ENCODE measurements around the gene FKBP1A. TPM values are rescaled to one million over a fixed set of nuclear protein-coding genes. Genes with fewer than 3 reads are reported as not detected.

The FKBP1A gene
- polyA plus RNA-seq, 1 of the 3 experiments (the other 2 are of a cell fraction): 362 TPM

- Histone ChIP-seq H3K79me2 (ENCODE audit: insufficient read depth) (peaks cover 73% of the 10 kb centered on the region), H4K20me1 (ENCODE audit: insufficient read depth) (peaks cover 38% of the 10 kb centered on the region), H3K36me3 (replicated peaks in 1 of 2; ENCODE audit: control insufficient read depth in 1 of 2, insufficient read depth in 2 of 2, low read length in 1 of 2) (peaks cover 23 to 48% of the 10 kb centered on the region in 2 experiments), H3K4me1 (ENCODE audit: control insufficient read depth in 1 of 2, insufficient read depth in 2 of 2, low read depth in 1 of 2, low read length in 1 of 2) (peaks cover 12 to 23% of the 10 kb centered on the region in 2 experiments; a peak in 2 of 4 replicates), H3F3A (replicated peaks; ENCODE audit: insufficient read depth) (no peaks in the 10 kb centered on the region), H3K9me2 (no peaks in the 10 kb centered on the region), H3K4me3 (ENCODE audit: low read depth in 2 of 2, low read length in 1 of 2) (no peak overlapping the region), H3K9ac (no peak overlapping the region), H3K4me2 (no peak overlapping the region), H3K27me3 (ENCODE audit: insufficient read depth) (no peaks in the 10 kb centered on the region), H3K27ac (ENCODE audit: low read depth in 2 of 2, low read length in 1 of 2) (no peak overlapping the region), H3K9me3 (no peaks in the 10 kb centered on the region), H2AFZ (ENCODE audit: low read depth) (no peak overlapping the region)
- WGBS (ENCODE audit: low lambda C conversion rate): 95% methylated on average over 4 of the region's 4 CpGs
- ChIA-PET CTCF (no interaction called here), POLR2A (no interaction called here)
- no peak for DNase-seq
- TF ChIP-seq POLR2AphosphoS5 (IDR thresholded peaks at IDR 0.05; ENCODE audit: low read depth, low read length): no peak
- no peak for TF ChIP-seq GATA2 (CRISPR knock-in tag; IDR thresholded peaks at IDR 0.05)
Observed at GRCh38 chr20:1373614-1374013, 19.2 kb downstream of the FKBP1A start.

GRCh38 chr20:1373036-1373435 is 19.8 kb downstream of the FKBP1A start:
- TF ChIP-seq EP300 (IDR thresholded peaks at IDR 0.05; ENCODE audit: borderline replicate concordance in 1 of 2, low read depth in 1 of 2, low read length in 1 of 2) (no peak), PBX3 (IDR thresholded peaks at IDR 0.05) (no peak), REST (IDR thresholded peaks at IDR 0.05; ENCODE audit: low read depth, low read length) (no peak), TAF1 (IDR thresholded peaks at IDR 0.05; ENCODE audit: borderline replicate concordance, low read depth, low read length) (no peak)
- Histone ChIP-seq H4K20me1 (ENCODE audit: insufficient read depth) (peaks cover 32% of the 10 kb centered on the region), H3K27ac (ENCODE audit: low read depth in 2 of 2, low read length in 1 of 2) (no peak overlapping the region), H3K4me2 (no peak overlapping the region), H3K4me1 (ENCODE audit: control insufficient read depth in 1 of 2, insufficient read depth in 2 of 2, low read depth in 1 of 2, low read length in 1 of 2) (peaks cover 11 to 28% of the 10 kb centered on the region in 2 experiments; a peak in 2 of 4 replicates), H3K36me3 (replicated peaks in 1 of 2; ENCODE audit: control insufficient read depth in 1 of 2, insufficient read depth in 2 of 2, low read length in 1 of 2) (peaks cover 23 to 50% of the 10 kb centered on the region in 2 experiments), H3K4me3 (ENCODE audit: low read depth in 2 of 2, low read length in 1 of 2) (no peak overlapping the region), H3F3A (replicated peaks; ENCODE audit: insufficient read depth) (no peaks in the 10 kb centered on the region), H3K9me3 (no peaks in the 10 kb centered on the region), H2AFZ (ENCODE audit: low read depth) (no peak overlapping the region), H3K9ac (no peak overlapping the region), H3K79me2 (ENCODE audit: insufficient read depth) (peaks cover 67% of the 10 kb centered on the region), H3K27me3 (ENCODE audit: insufficient read depth) (no peaks in the 10 kb centered on the region), H3K9me2 (no peaks in the 10 kb centered on the region)
- ChIA-PET CTCF (no interaction called here), POLR2A (no interaction called here)
- DNase-seq: no peak
- WGBS (ENCODE audit: low lambda C conversion rate): 89% methylated on average over 3 of the region's 3 CpGs

Measured in SK-N-SH (cell line).